Body of pancreas (tissue), 4 donors: ENCODE measurements around the gene SRRT. TPM values are rescaled to one million over a fixed set of nuclear protein-coding genes. Genes with fewer than 3 reads are reported as not detected.
A peak's percentile ranks its signal among the peaks of the same experiment; 100 is the strongest.
"Not testable (repeated sequence)": the region's sequence is repeated elsewhere in the genome, so short reads cannot be mapped to it uniquely, and the experiment has no call there.

ENCODE experiments used
- ATAC-seq: fragments of 150-250 bp; one replicate; pipeline ENCODE4 v1.9.1; 2016
- DNase-seq, 4 donors: peaks; one replicate each; pipeline ENCODE4 v3.0.0-alpha.2; 2019
- H3K27ac ChIP-seq, 4 donors: fragments of 200-600 bp; sonication (generic); 1 replicate in 3 of 4; 2 replicates in 1 of 4; pipeline versions ENCODE4 v1.5.1 to v1.6.1; 2016 to 2019; ENCODE audit warnings: mild to moderate bottlenecking in 1 of 4, mixed read lengths in 1 of 4, moderate library complexity in 1 of 4
- H3K27me3 ChIP-seq, 2 donors: fragments of 200-600 bp; sonication (generic); one replicate each; pipeline ENCODE4 v1.6.0; 2016; ENCODE audit warnings: mild to moderate bottlenecking in 1 of 2
- H3K36me3 ChIP-seq, 2 donors: fragments of 200-600 bp; sonication (generic); replicated peaks in 1 of 2; 2 replicates each; pipeline ENCODE4 v1.5.1; 2016; ENCODE audit warnings: low read depth in 2 of 2; ENCODE audit not compliant: insufficient read depth in 1 of 2
- H3K4me1 ChIP-seq: fragments of 200-600 bp; sonication (generic); one replicate; pipeline ENCODE4 v1.6.0; 2016
- H3K4me3 ChIP-seq, 2 donors: fragments of 200-600 bp; sonication (generic); 1 replicate in 1 of 2; 2 replicates in 1 of 2; pipeline ENCODE4 v1.5.1; 2016 to 2019
- H3K9me3 ChIP-seq, 3 donors: fragments of 200-600 bp; sonication (generic); 1 replicate in 2 of 3; 2 replicates in 1 of 3; pipeline ENCODE4 v1.5.1; 2016
- CTCF ChIP-seq, 7 experiments: fragments of 450-650 bp in 4 of 7; fragments of 200-600 bp in 3 of 7; sonication (generic) in 3 of 7; IDR thresholded peaks; one replicate each; pipeline ENCODE4 v1.5.1; 2016 to 2019; ENCODE audit warnings: antibody characterized with exemption in 7 of 7
- POLR2A ChIP-seq, 3 donors: fragments of 450-650 bp; IDR thresholded peaks; one replicate each; pipeline ENCODE4 v1.6.1; 2016; ENCODE audit warnings: antibody characterized with exemption in 3 of 3, mild to moderate bottlenecking in 2 of 3
- WGBS, 2 donors: methylation state at CpG; one replicate each; pipeline ENCODE4 v1.1.5; 2017; 5-methylcytosine and 5-hydroxymethylcytosine counted together
- intact Hi-C: fragments of 100-400 bp; cut with DNase I; formaldehyde crosslinking; loops from one replicate; pipeline ENCODE4 v1.15.1; 2023
- total RNA-seq, 2 donors: library from RNA; depleted of rRNA; stranded (reverse); fragments of >200 nt; gene quantifications; one replicate each; pipeline ENCODE4 v1.1.0, GENCODE V29; 2016

The SRRT gene
- total RNA-seq, 2 donors from 2014 or later = 54.7 to 60.7 TPM

GRCh38 chr7:100840470-100841100, 34.3 kb upstream of the SRRT start:
- Histone ChIP-seq H3K27ac (no peak overlapping the region), H3K4me1 (peaks cover 16% of the 10 kb centered on the region), H3K36me3 (no peaks in the 10 kb centered on the region), H3K27me3 (no peaks in the 10 kb centered on the region), H3K4me3 (no peak overlapping the region), H3K9me3 (no peaks in the 10 kb centered on the region)
- intact Hi-C loops = no loop called here
- ATAC-seq (no peak), DNase-seq (no peak)
- WGBS, 2 donors = 58% methylated on average over 8 of the region's 8 CpGs
- TF ChIP-seq POLR2A (IDR thresholded peaks at IDR 0.05) (no peak), CTCF (IDR thresholded peaks at IDR 0.05) (no peak)

GRCh38 chr7:100847360-100847759, 27.5 kb upstream of the SRRT start:
- Histone ChIP-seq H3K4me1 (peaks cover 9% of the 10 kb centered on the region), H3K27ac (no peak overlapping the region), H3K4me3 (no peak overlapping the region), H3K9me3 (no peaks in the 10 kb centered on the region), H3K27me3 (no peaks in the 10 kb centered on the region), H3K36me3 (no peaks in the 10 kb centered on the region)
- intact Hi-C loops = loop anchor here (5.0 kb wide), 1 partner anchor 50 kb away; no protein-coding TSS in a partner anchor
- WGBS, 2 donors = 92 to 93% methylated on average over 3 to 4 of the region's 4 CpGs
- ATAC-seq (no peak), DNase-seq (no peak)
- no peak for TF ChIP-seq POLR2A (IDR thresholded peaks at IDR 0.05)
- no peak for TF ChIP-seq CTCF (IDR thresholded peaks at IDR 0.05)

DNA sequence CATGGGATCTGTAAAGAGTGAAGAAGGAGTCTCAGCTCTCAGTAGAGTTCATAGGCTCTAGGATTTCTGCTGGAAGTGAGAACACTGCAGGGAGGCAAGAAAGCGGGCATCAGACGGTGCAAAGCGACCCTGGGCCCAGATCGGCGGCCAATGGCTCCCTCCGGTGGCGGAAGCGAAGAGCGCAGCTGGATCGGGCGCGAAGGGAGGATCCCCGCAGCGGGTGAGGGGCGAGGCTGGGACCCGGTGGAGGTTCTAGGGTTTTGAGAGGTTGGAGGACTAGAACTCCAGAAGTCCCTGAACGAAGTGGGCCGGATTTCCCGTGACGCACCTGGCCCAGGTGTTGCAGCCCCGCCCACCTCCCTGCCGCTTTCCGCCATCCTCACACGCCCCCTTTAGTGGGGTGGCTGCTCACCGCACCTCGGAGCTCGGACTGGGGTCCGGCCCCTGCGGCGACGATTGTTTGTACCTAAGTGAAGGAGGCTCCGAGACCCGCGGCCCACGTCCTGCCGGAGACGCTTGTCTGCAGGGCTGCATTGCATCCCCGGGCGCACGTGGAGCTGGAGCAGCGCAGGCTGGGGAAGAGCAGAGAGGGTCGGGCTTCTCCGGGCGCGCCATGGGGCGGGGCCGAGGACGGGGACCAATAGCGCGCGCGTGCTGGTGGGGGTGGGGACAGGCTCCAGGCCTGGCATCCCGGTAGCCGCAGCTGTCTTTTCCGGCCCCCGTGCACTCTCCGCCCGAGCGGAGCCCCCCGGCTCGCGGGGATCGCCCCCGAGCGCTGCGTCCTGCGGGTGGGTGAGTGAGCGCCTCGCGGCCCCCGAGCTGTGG, 22.6 kb upstream of the SRRT start, which contains the start of gene SLC12A9:
Gene SLC12A9, plus strand, starts transcription at position 666 of the 825 bp plus-strand sequence. CDS start 1,485 bp downstream, outside the sequence.
- H3K27ac ChIP-seq = peak within 1 kb of the TSS; percentile 14 to 69 (median 28)
- 0% methylated on average over 9 to 69 of the region's 71 CpGs for WGBS, 2 donors
- H3K36me3 ChIP-seq = no peaks in the 10 kb centered on the region
- DNase-seq (peak; percentile 86 to 91 (median 90)), ATAC-seq (peak; percentile 98)
- no peaks in the 10 kb centered on the region for H3K27me3 ChIP-seq
- peak within 1 kb of the TSS; percentile 59 to 62 for H3K4me3 ChIP-seq
- intact Hi-C loops = loop anchor here (5.0 kb wide), 1 partner anchor 150 kb away; no protein-coding TSS in a partner anchor
- H3K9me3 ChIP-seq = no peaks in the 10 kb centered on the region
- H3K4me1 ChIP-seq = peaks cover 19% of the 10 kb centered on the region
- peak in 2 of 3 donors; percentile 50 to 54 for TF ChIP-seq POLR2A (IDR thresholded peaks at IDR 0.05)
- peak; percentile 84 to 97 (median 94) for TF ChIP-seq CTCF (IDR thresholded peaks at IDR 0.05)

DNA sequence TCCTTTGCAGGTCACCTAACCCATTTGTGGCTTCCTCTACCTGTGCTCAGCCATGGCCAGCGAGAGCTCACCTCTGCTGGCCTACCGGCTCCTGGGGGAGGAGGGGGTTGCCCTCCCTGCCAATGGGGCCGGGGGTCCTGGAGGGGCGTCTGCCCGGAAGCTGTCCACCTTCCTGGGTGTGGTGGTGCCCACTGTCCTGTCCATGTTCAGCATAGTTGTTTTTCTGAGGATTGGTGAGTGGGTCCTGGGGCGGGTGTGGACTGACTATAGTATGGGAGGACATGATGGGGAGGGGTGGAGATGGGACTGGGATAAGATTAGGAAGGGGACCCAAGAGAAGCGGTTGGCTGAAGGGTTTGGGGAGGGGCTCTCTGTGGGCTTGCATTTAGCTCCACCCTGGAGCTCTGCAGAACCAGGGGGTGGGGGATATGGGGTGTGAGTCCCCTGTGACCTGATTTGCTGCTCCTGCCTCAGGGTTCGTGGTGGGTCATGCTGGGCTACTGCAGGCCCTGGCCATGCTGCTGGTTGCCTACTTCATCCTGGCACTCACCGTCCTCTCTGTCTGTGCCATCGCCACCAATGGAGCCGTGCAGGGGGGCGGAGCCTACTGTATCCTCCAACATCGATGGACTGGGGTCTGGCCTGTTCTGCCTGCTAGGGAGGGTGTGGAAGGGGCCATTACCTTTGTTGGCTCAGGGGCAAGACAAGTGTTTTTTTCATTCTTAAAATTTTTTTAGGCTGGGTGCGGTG, 20.6 kb upstream of the SRRT start:
- intact Hi-C loops = loop anchor here (5.0 kb wide), 1 partner anchor 152 kb away; no protein-coding TSS in a partner anchor
- no peaks in the 10 kb centered on the region for H3K27me3 ChIP-seq
- no peak for TF ChIP-seq POLR2A (IDR thresholded peaks at IDR 0.05)
- no peak for TF ChIP-seq CTCF (IDR thresholded peaks at IDR 0.05)
- 88 to 96% methylated on average over 4 to 13 of the region's 14 CpGs for WGBS, 2 donors
- H3K4me3 ChIP-seq = no peak overlapping the region
- peaks cover 19% of the 10 kb centered on the region for H3K4me1 ChIP-seq
- H3K9me3 ChIP-seq = no peaks in the 10 kb centered on the region
- H3K27ac ChIP-seq = no peak overlapping the region
- DNase-seq (no peak), ATAC-seq (no peak)
- H3K36me3 ChIP-seq = no peaks in the 10 kb centered on the region

- intact Hi-C loops = loop anchor here (5.0 kb wide), 1 partner anchor 153 kb away; no protein-coding TSS in a partner anchor
- peaks cover 19% of the 10 kb centered on the region for H3K4me1 ChIP-seq
Observed at GRCh38 chr7:100854899-100855298, 20.0 kb upstream of the SRRT start.

More at GRCh38 chr7:100854899-100855298, 20.0 kb upstream of the SRRT start:
- H3K4me3 ChIP-seq, H3K36me3 ChIP-seq, ATAC-seq, H3K27ac ChIP-seq, H3K27me3 ChIP-seq, DNase-seq, H3K9me3 ChIP-seq: not testable (repeated sequence)
- 95 to 96% methylated on average over 7 to 9 of the region's 9 CpGs for WGBS, 2 donors
